Stimulated activated CD4-positive, alpha-beta T cell treated with anti-CD3 and anti-CD28 coated beads, Interleukin-2, amount 100 ng/mL, for 24 hours (primary cell): ENCODE data around the gene MMP13.
"Not testable (repeated sequence)": the region's sequence is repeated elsewhere in the genome, so short reads cannot be mapped to it uniquely, and the experiment has no call there.

ENCODE experiments used
- DNase-seq, 2 donors: peaks; one replicate each; pipeline ENCODE4 v3.0.0-alpha.2; 2020

Gene MMP13

GRCh38 chr11:102955624-102956023 is at the start of gene MMP13:
Gene MMP13 (minus strand): TSS chr11:102955732. CDS start chr11:102955705, 27 bp downstream.
- DNase-seq = no peak

- DNase-seq = not testable (repeated sequence)
Measured at GRCh38 chr11:103004234-103004633, 48.7 kb upstream of the MMP13 start.

GRCh38 chr11:102994105-102994504 is 38.6 kb upstream of the MMP13 start:
- DNase-seq = no peak

- DNase-seq = no peak
Measured at GRCh38 chr11:102991776-102992175, 36.2 kb upstream of the MMP13 start.

- no peak for DNase-seq
Measured at GRCh38 chr11:102990145-102990544, 34.6 kb upstream of the MMP13 start.

GRCh38 chr11:102989379-102990047 is 34.0 kb upstream of the MMP13 start:
- no peak for DNase-seq

- no peak for DNase-seq
Measured at GRCh38 chr11:102986815-102987214, 31.3 kb upstream of the MMP13 start.

- no peak for DNase-seq
Measured at GRCh38 chr11:102985850-102986249, 30.3 kb upstream of the MMP13 start.

- no peak for DNase-seq
Measured at GRCh38 chr11:102983486-102983885, 28.0 kb upstream of the MMP13 start.

- no peak for DNase-seq
Measured at GRCh38 chr11:102981324-102981910, 25.9 kb upstream of the MMP13 start.

- DNase-seq = no peak
Measured at GRCh38 chr11:102974552-102975280, 19.2 kb upstream of the MMP13 start.

GRCh38 chr11:102973698-102974097 is 18.2 kb upstream of the MMP13 start:
- not testable (repeated sequence) for DNase-seq

- DNase-seq = no peak
Measured at GRCh38 chr11:102972853-102973252, 17.3 kb upstream of the MMP13 start.

GRCh38 chr11:102971766-102972165 is 16.2 kb upstream of the MMP13 start:
- no peak for DNase-seq

- DNase-seq = no peak
Measured at GRCh38 chr11:102967497-102967896, 12.0 kb upstream of the MMP13 start.

- no peak for DNase-seq
Measured at GRCh38 chr11:102966011-102966410, 10.5 kb upstream of the MMP13 start.

GRCh38 chr11:102964867-102965266 is 9.3 kb upstream of the MMP13 start:
- no peak for DNase-seq

GRCh38 chr11:102957953-102958352 is 2.4 kb upstream of the MMP13 start:
- DNase-seq = no peak

- DNase-seq = no peak
Measured at GRCh38 chr11:102950622-102951081, 4.9 kb downstream of the MMP13 start.

- DNase-seq = no peak
Measured at GRCh38 chr11:102946237-102946636, 9.3 kb downstream of the MMP13 start.

- peak; percentile 13 to 30 for DNase-seq
Measured at GRCh38 chr11:102940714-102941588, 14.6 kb downstream of the MMP13 start.

GRCh38 chr11:102936864-102937509 is 18.5 kb downstream of the MMP13 start:
- no peak for DNase-seq
